Inferior parietal cortex (tissue), 1 donor: ENCODE results near the gene B3GALNT2.

Experiments used
- DNase-seq: peaks from one replicate; pipeline ENCODE4 v3.0.0-alpha.2; 2016; ENCODE audit errors: extremely low spot score

Gene B3GALNT2

GRCh38 chr1:235455097-235455496 is 49.2 kb downstream of the B3GALNT2 start:
- no peak for DNase-seq

DNA sequence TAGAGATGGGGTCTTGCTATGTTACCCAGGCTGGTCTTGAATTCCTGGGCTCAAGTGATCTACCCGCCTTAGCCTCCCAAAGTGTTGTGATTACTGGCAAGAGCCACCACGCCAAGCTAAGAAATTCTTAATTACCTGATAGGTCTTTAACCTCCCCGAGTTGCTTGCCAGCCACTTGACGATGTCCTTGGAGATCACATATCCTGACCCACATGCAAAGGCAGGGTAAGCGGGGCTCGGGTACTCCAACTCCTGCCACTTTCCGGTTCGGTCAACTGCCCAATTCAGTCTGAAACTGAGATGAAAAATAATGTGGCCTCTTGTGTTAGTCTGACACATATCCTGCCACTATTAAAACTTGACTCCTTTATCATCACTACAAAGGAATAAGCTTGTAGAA is 50.2 kb downstream of the B3GALNT2 start:
- no peak for DNase-seq

- no peak for DNase-seq
Observed at GRCh38 chr1:235450886-235451483, 53.3 kb downstream of the B3GALNT2 start.

- no peak for DNase-seq
Observed at GRCh38 chr1:235450433-235450832, 53.8 kb downstream of the B3GALNT2 start.

- DNase-seq, result no peak
Observed at GRCh38 chr1:235448616-235449015, 55.6 kb downstream of the B3GALNT2 start.

GRCh38 chr1:235442788-235443429 is 61.3 kb downstream of the B3GALNT2 start:
- no peak for DNase-seq

DNA sequence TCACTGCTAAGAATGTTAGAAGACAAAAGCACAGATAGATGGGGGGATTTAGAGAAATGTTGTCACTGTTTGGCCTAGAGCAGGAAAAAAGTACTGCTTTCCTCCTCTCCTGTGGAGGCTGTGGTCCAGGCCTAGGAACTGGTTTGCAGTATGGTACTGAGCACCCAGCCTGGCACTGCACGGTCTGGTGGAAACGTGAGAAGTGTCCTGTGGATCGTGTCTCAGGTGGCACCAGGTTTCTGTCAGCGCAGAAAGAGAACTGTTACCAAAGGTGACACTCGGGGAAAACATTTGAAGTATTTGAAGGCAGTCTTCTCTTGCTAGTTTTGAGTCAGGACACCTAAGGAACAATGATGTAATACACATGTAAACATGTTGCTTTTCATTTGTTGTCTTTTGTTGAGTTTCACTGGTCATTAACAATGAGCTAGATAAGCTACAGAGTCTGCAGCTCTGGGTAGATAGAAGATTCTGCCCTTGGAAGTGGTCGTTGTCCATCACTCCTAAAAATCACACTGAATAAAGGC is 63.0 kb downstream of the B3GALNT2 start:
- no peak for DNase-seq

DNA sequence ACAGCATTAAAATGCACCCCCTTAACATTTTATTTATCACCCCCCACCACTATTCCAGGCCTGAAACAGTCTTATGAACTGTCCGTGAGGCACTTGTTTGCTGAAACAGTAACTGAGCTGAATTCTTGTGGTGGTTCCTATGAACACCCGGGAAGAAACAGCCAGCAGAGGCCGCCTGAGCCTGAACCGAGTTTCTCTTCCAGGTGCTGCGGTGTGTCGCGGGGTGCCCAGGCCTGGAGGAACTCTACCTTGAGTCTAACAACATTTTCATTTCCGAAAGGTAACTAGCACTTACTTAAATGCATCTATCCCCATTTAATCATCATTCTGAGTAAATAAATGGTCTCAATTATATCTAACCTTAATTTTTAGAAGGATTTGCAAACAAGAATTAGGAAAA is 70.3 kb downstream of the B3GALNT2 start:
- no peak for DNase-seq

- DNase-seq, result no peak
Observed at GRCh38 chr1:235430991-235431390, 73.3 kb downstream of the B3GALNT2 start.

DNA sequence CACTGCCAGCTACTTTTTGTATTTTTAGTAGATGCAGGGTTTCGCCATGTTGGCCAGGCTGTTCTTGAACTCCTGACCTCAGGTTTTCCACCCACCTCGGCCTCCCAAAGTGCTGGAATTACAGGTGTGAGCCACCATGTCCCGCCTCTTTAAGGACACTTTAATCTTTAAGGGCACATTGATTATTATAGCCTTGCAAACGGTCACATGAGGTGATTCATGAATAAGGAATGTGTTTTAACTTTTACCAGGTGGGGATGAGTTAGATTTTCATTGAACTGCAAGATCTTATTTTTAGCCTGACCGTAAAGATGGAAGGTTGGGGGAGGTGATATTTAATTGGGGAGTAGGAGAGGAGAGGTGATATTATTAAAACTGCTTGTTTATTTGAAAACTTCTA is 75.1 kb downstream of the B3GALNT2 start:
- DNase-seq, result no peak

- no peak for DNase-seq
Observed at GRCh38 chr1:235427447-235427846, 76.8 kb downstream of the B3GALNT2 start.

- no peak for DNase-seq
Observed at GRCh38 chr1:235426680-235427079, 77.6 kb downstream of the B3GALNT2 start.

- no peak for DNase-seq
Observed at GRCh38 chr1:235426143-235426542, 78.1 kb downstream of the B3GALNT2 start.

DNA sequence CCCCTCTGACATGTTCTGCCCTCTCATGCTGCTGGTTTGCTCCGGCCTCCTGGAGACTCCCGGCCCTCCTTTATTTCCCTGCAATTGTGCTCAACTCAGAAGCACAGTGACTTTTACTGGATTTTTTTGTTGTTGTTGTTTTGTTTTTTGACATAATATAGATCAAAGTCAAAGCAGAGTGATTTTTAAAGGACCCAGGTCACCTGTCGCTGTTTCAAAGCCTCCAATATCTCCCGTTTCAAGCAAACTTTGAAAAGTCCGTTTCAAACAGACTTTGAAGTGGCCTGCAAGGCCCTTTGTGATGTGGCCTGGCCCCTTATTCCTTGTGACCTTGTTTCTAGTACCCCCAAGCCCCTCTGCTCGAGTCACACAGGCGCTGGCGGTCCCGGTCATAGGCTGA is 78.9 kb downstream of the B3GALNT2 start:
- no peak for DNase-seq

GRCh38 chr1:235424092-235424491 is 80.2 kb downstream of the B3GALNT2 start:
- no peak for DNase-seq

- no peak for DNase-seq
Observed at GRCh38 chr1:235423214-235423652, 81.0 kb downstream of the B3GALNT2 start.

GRCh38 chr1:235421751-235422150 is 82.5 kb downstream of the B3GALNT2 start:
- DNase-seq, result no peak

- DNase-seq, result peak; percentile 86
Observed at GRCh38 chr1:235417086-235417697, 87.1 kb downstream of the B3GALNT2 start.

DNA sequence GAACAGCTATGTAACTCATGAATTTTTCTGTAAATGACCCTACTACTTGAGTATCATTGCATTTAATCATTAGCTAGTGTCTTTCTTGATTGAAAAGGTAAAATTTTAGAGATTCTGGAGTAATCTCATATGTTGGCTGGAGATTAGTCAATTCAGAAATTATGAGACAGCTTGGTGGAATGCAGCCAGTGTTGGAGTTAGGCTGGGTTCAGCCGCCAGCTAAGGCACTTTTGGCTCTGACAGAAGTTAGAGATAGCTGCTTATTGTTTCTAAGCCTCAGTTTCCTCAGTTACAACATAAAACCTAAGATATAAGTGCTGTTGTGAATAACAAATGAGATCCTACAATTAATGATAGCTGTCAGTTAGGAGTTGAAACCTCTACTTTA is 87.6 kb downstream of the B3GALNT2 start:
- no peak for DNase-seq

DNA sequence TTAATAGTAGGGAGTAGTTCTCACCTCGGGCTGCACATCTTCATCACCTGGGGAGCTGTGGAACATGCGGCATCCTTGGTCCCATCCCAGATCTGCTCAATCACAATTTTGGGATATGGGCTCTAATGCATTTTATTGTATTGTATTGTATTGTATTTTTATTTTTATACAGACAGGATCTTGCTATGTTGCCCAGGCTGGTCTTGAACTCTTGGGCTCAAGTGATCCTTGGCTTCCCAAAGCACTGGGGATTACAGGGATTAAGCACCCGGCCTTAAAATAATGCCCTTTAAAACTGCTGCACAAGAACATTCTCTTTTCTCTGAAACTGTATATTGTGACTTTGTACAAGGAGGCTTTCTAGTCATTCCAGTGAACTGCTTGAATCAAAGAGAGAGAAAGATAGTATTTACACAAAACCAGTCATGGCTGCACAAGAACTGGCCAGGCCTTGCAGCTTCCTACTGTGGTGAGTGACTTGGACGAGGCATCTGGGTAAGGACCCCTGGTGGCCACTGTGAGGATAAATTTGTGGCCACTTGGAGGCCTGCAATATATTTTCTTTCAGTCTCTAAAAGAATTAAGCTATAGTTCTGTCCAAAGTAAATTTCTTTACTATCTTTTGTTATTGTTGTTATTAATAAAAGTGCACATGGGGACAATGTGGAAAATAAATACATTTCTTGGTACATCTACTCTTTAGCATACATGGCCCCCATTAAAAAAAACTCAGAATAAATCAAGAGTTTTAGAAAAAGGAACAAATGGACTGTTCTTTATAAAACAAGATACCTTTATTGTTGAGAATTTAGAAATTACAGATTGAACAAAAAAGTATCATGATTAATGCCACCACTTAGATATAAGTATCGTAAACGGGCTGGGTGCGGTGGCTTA is 89.0 kb downstream of the B3GALNT2 start:
- DNase-seq, result peak; percentile 59

- no peak for DNase-seq
Observed at GRCh38 chr1:235411489-235412486, 92.5 kb downstream of the B3GALNT2 start.
